GM21526 (cell line): Measurements from ENCODE around the gene PHGDH.

Source experiments
- ATAC-seq: cut with Tn5 transposase; IDR thresholded peaks from one replicate; pipeline ENCODE4 v1.9.1; 2021; ENCODE audit warnings: moderate library complexity; ENCODE audit not compliant: unreplicated experiment, low FRiP score

The PHGDH gene

GRCh38 chr1:119752592-119752991, 40.9 kb downstream of the PHGDH start:
- no peak for ATAC-seq

- ATAC-seq: no peak
These were observed 46.9 kb downstream of the PHGDH start for GRCh38 chr1:119758584-119758983.

- no peak for ATAC-seq
These were observed 50.7 kb downstream of the PHGDH start for GRCh38 chr1:119762409-119762808.

- no peak for ATAC-seq
These were observed 51.2 kb downstream of the PHGDH start for GRCh38 chr1:119762953-119763352.

- ATAC-seq: no peak
These were observed 52.5 kb downstream of the PHGDH start for GRCh38 chr1:119764220-119764619.

GRCh38 chr1:119766374-119766794, 54.6 kb downstream of the PHGDH start:
- no peak for ATAC-seq

GRCh38 chr1:119767486-119767885, 55.8 kb downstream of the PHGDH start:
- no peak for ATAC-seq

GRCh38 chr1:119768778-119769177, 57.0 kb downstream of the PHGDH start, which contains the start of gene HMGCS2:
Gene HMGCS2 (minus strand): TSS chr1:119768905. CDS start chr1:119768844, 61 bp downstream.
- no peak for ATAC-seq

GRCh38 chr1:119771016-119771415, 59.3 kb downstream of the PHGDH start:
- ATAC-seq: no peak

GRCh38 chr1:119771770-119772169, 60.0 kb downstream of the PHGDH start:
- ATAC-seq: no peak

- no peak for ATAC-seq
These were observed 60.6 kb downstream of the PHGDH start for GRCh38 chr1:119772298-119772697.

GRCh38 chr1:119773711-119774241, 62.0 kb downstream of the PHGDH start:
- ATAC-seq: no peak

- no peak for ATAC-seq
These were observed 63.2 kb downstream of the PHGDH start for GRCh38 chr1:119774746-119775490.

- no peak for ATAC-seq
These were observed 66.6 kb downstream of the PHGDH start for GRCh38 chr1:119778359-119778758.

- ATAC-seq: no peak
These were observed 67.3 kb downstream of the PHGDH start for GRCh38 chr1:119778886-119779560.

GRCh38 chr1:119779869-119780356, 68.2 kb downstream of the PHGDH start:
- ATAC-seq: no peak

- ATAC-seq: no peak
These were observed 69.9 kb downstream of the PHGDH start for GRCh38 chr1:119781434-119782210.

- ATAC-seq: no peak
These were observed 71.0 kb downstream of the PHGDH start for GRCh38 chr1:119782631-119783325.

GRCh38 chr1:119783354-119784185, 71.8 kb downstream of the PHGDH start:
- no peak for ATAC-seq
